ENCODE results near the gene VDAC1. TPM values are rescaled to one million over a fixed set of nuclear protein-coding genes. Genes with fewer than 3 reads are reported as not detected.
"Not testable (repeated sequence)": the region's sequence is repeated elsewhere in the genome, so short reads cannot be mapped to it uniquely, and the experiment has no call there.

The VDAC1 gene
- polyA plus RNA-seq, 1 donor (not counting 4 experiments of a cell fraction or from before 2014, with no cell fraction given): 300 TPM

DNA sequence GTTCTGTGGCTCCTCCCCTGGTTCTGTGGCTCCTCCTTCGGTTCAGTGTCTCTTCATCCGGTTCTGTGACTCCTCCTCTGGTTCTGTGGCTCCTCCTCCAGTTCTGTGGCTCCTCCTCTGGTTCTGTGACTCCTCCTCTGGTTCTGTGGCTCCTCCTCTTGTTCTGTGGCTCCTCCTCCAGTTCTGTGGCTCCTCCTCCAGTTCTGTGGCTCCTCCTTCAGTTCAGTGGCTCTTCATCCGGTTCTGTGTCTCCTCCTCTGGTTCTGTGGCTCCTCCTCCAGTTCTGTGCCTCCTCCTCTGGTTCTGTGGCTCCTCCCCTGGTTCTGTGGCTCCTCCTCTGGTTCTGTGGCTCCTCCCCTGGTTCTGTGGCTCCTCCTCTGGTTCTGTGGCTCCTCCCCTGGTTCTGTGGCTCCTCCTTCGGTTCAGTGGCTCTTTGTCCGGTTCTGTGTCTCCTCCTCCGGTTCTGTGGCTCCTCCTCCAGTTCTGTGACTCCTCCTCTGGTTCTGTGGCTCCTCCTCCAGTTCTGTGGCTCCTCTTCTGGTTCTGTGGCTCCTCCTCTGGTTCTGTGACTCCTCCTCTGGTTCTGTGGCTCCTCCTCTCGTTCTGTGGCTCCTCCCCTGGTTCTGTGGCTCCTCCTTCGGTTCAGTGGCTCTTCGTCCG is 68.7 kb downstream of the VDAC1 start:
- H3K4me1 ChIP-seq (ENCODE audit: control insufficient read depth, extremely low read depth, insufficient read depth, low read length); H3K9me3 ChIP-seq (ENCODE audit: control insufficient read depth, low read depth, low read length); H3K79me2 ChIP-seq (ENCODE audit: control insufficient read depth, insufficient read depth, low read length); DNase-seq (ENCODE audit: low read depth, low spot score); H3K4me2 ChIP-seq (ENCODE audit: control insufficient read depth, extremely low read depth, insufficient read depth, low read depth, low read length); H3K36me3 ChIP-seq (ENCODE audit: control insufficient read depth in 2 of 2, extremely low read depth in 1 of 2, insufficient read depth in 2 of 2, low read length in 2 of 2); H3K4me3 ChIP-seq (ENCODE audit: control insufficient read depth in 2 of 3, extremely low read depth in 1 of 3, insufficient read depth in 2 of 3, low read depth in 1 of 3, low read length in 3 of 3); FAIRE-seq; H3K27ac ChIP-seq (ENCODE audit: control insufficient read depth, insufficient read depth, low read length); dilution Hi-C loops (cut with MboI; ENCODE audit: extremely low pct_ligation_motif_present, low sequenced_read_pairs); H3K9me1 ChIP-seq (ENCODE audit: control insufficient read depth, extremely low read depth, insufficient read depth, low read length); H3K27me3 ChIP-seq (ENCODE audit: control insufficient read depth, extremely low read depth, insufficient read depth, low read length); H3K9ac ChIP-seq (ENCODE audit: control insufficient read depth, extremely low read depth, insufficient read depth, low read length); H4K20me1 ChIP-seq (ENCODE audit: control insufficient read depth, extremely low read depth, insufficient read depth, low read length); H2AFZ ChIP-seq (ENCODE audit: control insufficient read depth, low read length): not testable (repeated sequence)

DNA sequence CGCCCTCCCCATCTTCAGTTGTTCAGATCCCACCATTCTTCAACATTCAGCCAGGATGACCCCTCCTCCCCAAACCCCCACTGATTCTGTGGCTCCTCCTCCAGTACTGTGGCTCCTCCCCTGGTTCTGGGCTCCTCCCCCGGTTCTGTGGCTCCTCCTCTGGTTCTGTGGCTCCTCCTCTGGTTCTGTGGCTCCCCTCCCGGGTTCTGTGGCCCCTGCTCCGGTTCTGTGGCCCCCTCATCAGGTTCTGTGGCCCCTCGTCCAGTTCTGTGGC is 69.2 kb downstream of the VDAC1 start:
- Histone ChIP-seq H2AFZ (ENCODE audit: control insufficient read depth, low read length) (no peak overlapping the region), H3K27ac (ENCODE audit: control insufficient read depth, insufficient read depth, low read length) (no peak overlapping the region), H3K9me3 (ENCODE audit: control insufficient read depth, low read depth, low read length) (no peaks in the 10 kb centered on the region), H3K4me2 (ENCODE audit: control insufficient read depth, extremely low read depth, insufficient read depth, low read depth, low read length) (no peak overlapping the region), H3K4me3 (ENCODE audit: control insufficient read depth in 2 of 3, extremely low read depth in 1 of 3, insufficient read depth in 2 of 3, low read depth in 1 of 3, low read length in 3 of 3) (no peak overlapping the region), H3K9me1 (ENCODE audit: control insufficient read depth, extremely low read depth, insufficient read depth, low read length) (no peaks in the 10 kb centered on the region), H3K4me1 (ENCODE audit: control insufficient read depth, extremely low read depth, insufficient read depth, low read length) (no peaks in the 10 kb centered on the region), H3K36me3 (ENCODE audit: control insufficient read depth in 2 of 2, extremely low read depth in 1 of 2, insufficient read depth in 2 of 2, low read length in 2 of 2) (no peaks in the 10 kb centered on the region), H3K27me3 (ENCODE audit: control insufficient read depth, extremely low read depth, insufficient read depth, low read length) (peaks cover 6% of the 10 kb centered on the region), H4K20me1 (ENCODE audit: control insufficient read depth, extremely low read depth, insufficient read depth, low read length) (no peaks in the 10 kb centered on the region), H3K79me2 (ENCODE audit: control insufficient read depth, insufficient read depth, low read length) (no peaks in the 10 kb centered on the region), H3K9ac (ENCODE audit: control insufficient read depth, extremely low read depth, insufficient read depth, low read length) (no peak overlapping the region)
- FAIRE-seq (no peak), DNase-seq (ENCODE audit: low read depth, low spot score) (no peak)
- dilution Hi-C loops (cut with MboI; ENCODE audit: extremely low pct_ligation_motif_present, low sequenced_read_pairs): no loop called here
- TF ChIP-seq, protein P1, sequence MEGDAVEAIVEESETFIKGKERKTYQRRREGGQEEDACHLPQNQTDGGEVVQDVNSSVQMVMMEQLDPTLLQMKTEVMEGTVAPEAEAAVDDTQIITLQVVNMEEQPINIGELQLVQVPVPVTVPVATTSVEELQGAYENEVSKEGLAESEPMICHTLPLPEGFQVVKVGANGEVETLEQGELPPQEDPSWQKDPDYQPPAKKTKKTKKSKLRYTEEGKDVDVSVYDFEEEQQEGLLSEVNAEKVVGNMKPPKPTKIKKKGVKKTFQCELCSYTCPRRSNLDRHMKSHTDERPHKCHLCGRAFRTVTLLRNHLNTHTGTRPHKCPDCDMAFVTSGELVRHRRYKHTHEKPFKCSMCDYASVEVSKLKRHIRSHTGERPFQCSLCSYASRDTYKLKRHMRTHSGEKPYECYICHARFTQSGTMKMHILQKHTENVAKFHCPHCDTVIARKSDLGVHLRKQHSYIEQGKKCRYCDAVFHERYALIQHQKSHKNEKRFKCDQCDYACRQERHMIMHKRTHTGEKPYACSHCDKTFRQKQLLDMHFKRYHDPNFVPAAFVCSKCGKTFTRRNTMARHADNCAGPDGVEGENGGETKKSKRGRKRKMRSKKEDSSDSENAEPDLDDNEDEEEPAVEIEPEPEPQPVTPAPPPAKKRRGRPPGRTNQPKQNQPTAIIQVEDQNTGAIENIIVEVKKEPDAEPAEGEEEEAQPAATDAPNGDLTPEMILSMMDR (optimal IDR thresholded peaks at IDR 0.05 in 1 of 3, IDR thresholded peaks at IDR 0.05 in 1 of 3, conservative IDR thresholded peaks at IDR 0.05 in 1 of 3; ENCODE audit: extremely low read depth in 1 of 3, insufficient read depth in 2 of 3, low read length in 3 of 3): no peak
- no peak for TF ChIP-seq EZH2 (IDR thresholded peaks at IDR 0.05; ENCODE audit: low read length)
